PC-3 (cell line): ENCODE measurements around the gene ADAMTS17. TPM values are rescaled to one million over a fixed set of nuclear protein-coding genes. Genes with fewer than 3 reads are reported as not detected.

Source experiments
- ATAC-seq: fragments of 200-7000 bp; cut with Tn5 transposase; 2 replicates; pipeline ENCODE4 v1.9.1; 2020; ENCODE audit warnings: mild to moderate bottlenecking, moderate library complexity
- BruUV-seq: library from RNA; stranded (reverse); fragments of 400-500 nt; replicated peaks from 2 replicates; lab custom pipeline; 2021; lab: Mats Ljungman, UMichigan
- CTCF ChIA-PET: fragments of 300-600 bp; sonication (Branson Sonifier 250); formaldehyde crosslinking; loops from one replicate; lab custom pipeline; 2022; ENCODE audit warnings: antibody characterized with exemption; lab: Charles Lee
- POLR2A ChIA-PET: fragments of 300-600 bp; sonication (Branson Sonifier 250); formaldehyde crosslinking; loops from one replicate; lab custom pipeline; 2022; ENCODE audit warnings: antibody characterized with exemption; ENCODE audit not compliant: unreplicated experiment; lab: Charles Lee
- DNase-seq: peaks from one replicate; pipeline ENCODE4 v3.0.0-alpha.2; 2015
- H2AFZ ChIP-seq: fragments of 300-600 bp; sonication (generic); 2 replicates; pipeline ENCODE4 v1.6.0; 2016; ENCODE audit warnings: antibody characterized with exemption, low read length
- H3F3A ChIP-seq: fragments of 300-600 bp; sonication (generic); one replicate; pipeline ENCODE4 v1.6.0; 2017; ENCODE audit warnings: antibody characterized with exemption, low read length, control low read depth, mild to moderate bottlenecking; ENCODE audit not compliant: unreplicated experiment
- H3K27ac ChIP-seq: fragments of 300-600 bp; sonication (generic); 2 replicates; pipeline ENCODE4 v1.5.1; 2016; ENCODE audit warnings: mild to moderate bottlenecking, low read length
- H3K27me3 ChIP-seq: fragments of 300-600 bp; sonication (generic); 2 replicates; pipeline ENCODE4 v1.6.1; 2016; ENCODE audit warnings: low read length, mixed read lengths
- H3K36me3 ChIP-seq: fragments of 300-600 bp; sonication (generic); 2 replicates; pipeline ENCODE4 v1.6.1; 2016; ENCODE audit warnings: low read depth, mixed run types, low read length, mixed read lengths
- H3K4me1 ChIP-seq: fragments of 300-600 bp; sonication (generic); 2 replicates; pipeline ENCODE4 v1.5.1; 2016; ENCODE audit warnings: low read length; ENCODE audit not compliant: insufficient read depth
- H3K4me2 ChIP-seq: fragments of 300-600 bp; sonication (generic); 2 replicates; pipeline ENCODE4 v1.6.0; 2016; ENCODE audit warnings: low read length
- H3K4me3 ChIP-seq: fragments of 300-600 bp; sonication (generic); 2 replicates; pipeline ENCODE4 v1.5.1; 2016; ENCODE audit warnings: mild to moderate bottlenecking, low read length, mixed read lengths
- H3K79me2 ChIP-seq: fragments of 300-600 bp; sonication (generic); 2 replicates; pipeline ENCODE4 v1.6.1; 2017; ENCODE audit warnings: low read length, mixed read lengths
- H3K9ac ChIP-seq: fragments of 300-600 bp; sonication (generic); 2 replicates; pipeline ENCODE4 v1.6.0; 2016; ENCODE audit warnings: mild to moderate bottlenecking, low read length
- H3K9me2 ChIP-seq: fragments of 300-600 bp; sonication (generic); replicated peaks from 2 replicates; pipeline ENCODE4 v1.6.1; 2016; ENCODE audit warnings: mixed run types, low read length, mixed read lengths
- H3K9me3 ChIP-seq: fragments of 300-600 bp; sonication (generic); 2 replicates; pipeline ENCODE4 v1.6.1; 2016; ENCODE audit warnings: low read length, mixed read lengths
- H4K20me1 ChIP-seq: fragments of 300-600 bp; sonication (generic); 2 replicates; pipeline ENCODE4 v1.6.1; 2016; ENCODE audit warnings: low read length, mixed read lengths
- CTCF ChIP-seq: fragments of 300-600 bp; sonication (generic); conservative IDR thresholded peaks from 2 replicates; pipeline ENCODE4 v1.5.1; 2017; ENCODE audit warnings: antibody characterized with exemption, low read depth, mild to moderate bottlenecking, low read length
- EZH2 ChIP-seq: fragments of 300-600 bp; sonication (generic); IDR thresholded peaks from one replicate; pipeline ENCODE4 v1.6.1; 2017; ENCODE audit warnings: antibody characterized with exemption, mild to moderate bottlenecking, low read length; ENCODE audit not compliant: unreplicated experiment
- EZH2phosphoT487 ChIP-seq: fragments of 300-600 bp; sonication (generic); IDR thresholded peaks from 2 replicates; pipeline ENCODE4 v1.6.1; 2018; ENCODE audit warnings: mild to moderate bottlenecking, antibody characterized with exemption, low read length, borderline replicate concordance
- intact Hi-C: fragments of 100-400 bp; cut with micrococcal nuclease; formaldehyde crosslinking; loops from 2 replicates; pipeline ENCODE4 v1.9.0; 2023
- total RNA-seq: library from RNA; depleted of rRNA; stranded (reverse); fragments of >200 nt; gene quantifications from 2 replicates; pipeline ENCODE4 v1.2.3, GENCODE V29; 2014

ADAMTS17 gene
- total RNA-seq, 1 experiment from 2014 or later = 6.9 TPM

- no peak overlapping the region for H3K9ac ChIP-seq
- DNase-seq = no peak
- H3K9me3 ChIP-seq = no peaks in the 10 kb centered on the region
- H4K20me1 ChIP-seq = no peaks in the 10 kb centered on the region
- no peak overlapping the region for H3K4me3 ChIP-seq
- H3F3A ChIP-seq = no peaks in the 10 kb centered on the region
- POLR2A ChIA-PET = no interaction called here
- H3K27ac ChIP-seq = no peak overlapping the region
- intact Hi-C loops = loop anchor here (10.0 kb wide), 2 partner anchors 150 to 190 kb away; no protein-coding TSS in a partner anchor
- ATAC-seq = no peak
- no peak overlapping the region for H3K4me2 ChIP-seq
- H3K9me2 ChIP-seq = no peaks in the 10 kb centered on the region
- no TSS peak for BruUV-seq
- H3K27me3 ChIP-seq = no peaks in the 10 kb centered on the region
- H3K36me3 ChIP-seq = no peaks in the 10 kb centered on the region
- no peaks in the 10 kb centered on the region for H3K79me2 ChIP-seq
- CTCF ChIA-PET = no interaction called here
- TF ChIP-seq EZH2phosphoT487 (no peak), CTCF (no peak), EZH2 (no peak)
- no peak overlapping the region for H2AFZ ChIP-seq
- H3K4me1 ChIP-seq = peaks cover 40% of the 10 kb centered on the region
Measured at GRCh38 chr15:100114571-100114970, 227.2 kb downstream of the ADAMTS17 start.

- BruUV-seq = no TSS peak
- no peaks in the 10 kb centered on the region for H4K20me1 ChIP-seq
Measured at GRCh38 chr15:100114100-100114499, 227.7 kb downstream of the ADAMTS17 start.

More at GRCh38 chr15:100114100-100114499, 227.7 kb downstream of the ADAMTS17 start:
- peaks cover 40% of the 10 kb centered on the region for H3K4me1 ChIP-seq
- no peak overlapping the region for H3K4me2 ChIP-seq
- ChIA-PET POLR2A (no interaction called here), CTCF (no interaction called here)
- no peaks in the 10 kb centered on the region for H3K9me3 ChIP-seq
- no peaks in the 10 kb centered on the region for H3F3A ChIP-seq
- no peaks in the 10 kb centered on the region for H3K9me2 ChIP-seq
- no peak overlapping the region for H3K27ac ChIP-seq
- H3K27me3 ChIP-seq = no peaks in the 10 kb centered on the region
- no peak overlapping the region for H3K4me3 ChIP-seq
- ATAC-seq (no peak), DNase-seq (no peak)
- H3K36me3 ChIP-seq = no peaks in the 10 kb centered on the region
- TF ChIP-seq CTCF = no peak
- no peak for TF ChIP-seq EZH2
- no peak for TF ChIP-seq EZH2phosphoT487
- H3K79me2 ChIP-seq = no peaks in the 10 kb centered on the region
- no peak overlapping the region for H2AFZ ChIP-seq
- intact Hi-C loops = loop anchor here (10.0 kb wide), 2 partner anchors 149 to 189 kb away; no protein-coding TSS in a partner anchor
- H3K9ac ChIP-seq = no peak overlapping the region
